A549 (cell line): ENCODE measurements around the gene AKTIP.

Source experiments
- BHLHE40 ChIP-seq: IDR thresholded peaks from 2 replicates; pipeline ENCODE4 v1.6.1; 2012; ENCODE audit warnings: low read depth, low read length, inconsistent platforms
- CTCF ChIP-seq: fragments of >200 bp; sonication (Bioruptor Twin); formaldehyde crosslinking; IDR thresholded peaks from 3 replicates; pipeline ENCODE4 v1.5.1; 2016
- EHF ChIP-seq: fragments of 250-450 bp; sonication (Bioruptor Pico); IDR thresholded peaks from 2 replicates; pipeline ENCODE4 v1.5.0; 2020; ENCODE audit warnings: mild to moderate bottlenecking
- ELK1 ChIP-seq: fragments of 150-350 bp; IDR thresholded peaks from 2 replicates; pipeline ENCODE4 v1.6.1; 2014; ENCODE audit warnings: low read depth, mild to moderate bottlenecking, low read length
- EP300 ChIP-seq, 2 experiments: fragments of >200 bp; sonication (Bioruptor Twin); formaldehyde crosslinking; IDR thresholded peaks; 2 replicates in 1 of 2; 3 replicates in 1 of 2; pipeline ENCODE4 v1.6.1; 2016 to 2017
- HOXB5 ChIP-seq: fragments of 250-450 bp; sonication (Bioruptor Pico); IDR thresholded peaks from 2 replicates; pipeline ENCODE4 v1.5.0; 2020; ENCODE audit warnings: mild to moderate bottlenecking, moderate library complexity
- KDM1A ChIP-seq: fragments of 200-600 bp; sonication (generic); IDR thresholded peaks from 2 replicates; pipeline ENCODE4 v1.6.1; 2016; ENCODE audit warnings: low read depth, mild to moderate bottlenecking
- MAX ChIP-seq: IDR thresholded peaks from 2 replicates; pipeline ENCODE4 v1.6.1; 2012
- POLR2A ChIP-seq: IDR thresholded peaks from 2 replicates; pipeline ENCODE4 v1.6.1; 2012; ENCODE audit warnings: mild to moderate bottlenecking, low read length
- REST ChIP-seq: fragments of 200-600 bp; sonication (generic); IDR thresholded peaks from 2 replicates; pipeline ENCODE4 v1.6.1; 2016; ENCODE audit warnings: antibody characterized with exemption, mild to moderate bottlenecking, moderate library complexity
- SMC3 ChIP-seq: fragments of >200 bp; sonication (Bioruptor Twin); formaldehyde crosslinking; IDR thresholded peaks from 3 replicates; pipeline ENCODE4 v1.6.1; 2018; ENCODE audit warnings: inconsistent platforms
- USF2 ChIP-seq: fragments of 450-650 bp; IDR thresholded peaks from 2 replicates; pipeline ENCODE4 v1.6.1; 2014; ENCODE audit warnings: antibody characterized with exemption
- ZFP36 ChIP-seq: fragments of 450-650 bp; IDR thresholded peaks from 2 replicates; pipeline ENCODE4 v1.6.1; 2014; ENCODE audit warnings: borderline replicate concordance; ENCODE audit not compliant: partially characterized antibody

GRCh38 chr16:53502331-53503269 is at the start of gene AKTIP:
- TF ChIP-seq POLR2A (peak; percentile 65), SMC3 (no peak), CTCF (no peak), KDM1A (no peak), USF2 (no peak), EHF (no peak), BHLHE40 (no peak), EP300 (IDR thresholded peaks at IDR 0.05) (no peak), MAX (no peak), ELK1 (no peak), HOXB5 (no peak), REST (no peak), ZFP36 (no peak)
